Effector memory CD4-positive, alpha-beta T cell (primary cell): ENCODE measurements around the gene RNF217.
"Not testable (repeated sequence)": the region's sequence is repeated elsewhere in the genome, so short reads cannot be mapped to it uniquely, and the experiment has no call there.

Experiments
- DNase-seq, 3 donors: peaks; one replicate each; pipeline ENCODE4 v3.0.0-alpha.2; 2020
- H3K27ac ChIP-seq: 2 replicates; pipeline ENCODE4 v1.7.0; 2013; ENCODE audit warnings: mild to moderate bottlenecking, low read length, moderate library complexity; ENCODE audit not compliant: insufficient read depth, poor library complexity, severe bottlenecking
- H3K27me3 ChIP-seq: replicated peaks from 2 replicates; pipeline ENCODE4 v1.7.0; 2013; ENCODE audit warnings: mild to moderate bottlenecking, low read length; ENCODE audit not compliant: insufficient read depth, control insufficient read depth, poor library complexity, severe bottlenecking
- H3K36me3 ChIP-seq: 2 replicates; pipeline ENCODE4 v1.7.0; 2013; ENCODE audit warnings: mild to moderate bottlenecking, low read length, moderate library complexity; ENCODE audit not compliant: control insufficient read depth, insufficient read depth
- H3K4me1 ChIP-seq: 2 replicates; pipeline ENCODE4 v1.7.0; 2013; ENCODE audit warnings: low read length, mild to moderate bottlenecking; ENCODE audit not compliant: control insufficient read depth, insufficient read depth, poor library complexity, severe bottlenecking
- H3K4me3 ChIP-seq: 2 replicates; pipeline ENCODE4 v1.7.0; 2013; ENCODE audit warnings: low read length, low read depth, mild to moderate bottlenecking; ENCODE audit not compliant: insufficient read depth, poor library complexity, severe bottlenecking
- H3K9me3 ChIP-seq: 2 replicates; pipeline ENCODE4 v1.7.0; 2013; ENCODE audit warnings: mild to moderate bottlenecking, low read length, moderate library complexity; ENCODE audit not compliant: control insufficient read depth

The RNF217 gene

GRCh38 chr6:125116170-125116569 lies 153.9 kb downstream of the RNF217 start:
- Histone ChIP-seq H3K27me3 (no peaks in the 10 kb centered on the region), H3K9me3 (peaks cover under 1% of the 10 kb centered on the region), H3K4me3 (no peak overlapping the region), H3K36me3 (no peaks in the 10 kb centered on the region), H3K27ac (no peak overlapping the region), H3K4me1 (no peaks in the 10 kb centered on the region)
- DNase-seq: no peak

GRCh38 chr6:125116710-125117109 lies 154.5 kb downstream of the RNF217 start:
- H3K36me3 ChIP-seq: no peaks in the 10 kb centered on the region
- H3K4me3 ChIP-seq: no peak overlapping the region
- H3K4me1 ChIP-seq: no peaks in the 10 kb centered on the region
- DNase-seq: no peak
- no peaks in the 10 kb centered on the region for H3K27me3 ChIP-seq
- no peak overlapping the region for H3K27ac ChIP-seq
- no peaks in the 10 kb centered on the region for H3K9me3 ChIP-seq

- no peak for DNase-seq
- no peaks in the 10 kb centered on the region for H3K27me3 ChIP-seq
- no peaks in the 10 kb centered on the region for H3K36me3 ChIP-seq
- H3K27ac ChIP-seq: no peak overlapping the region
- no peaks in the 10 kb centered on the region for H3K9me3 ChIP-seq
- H3K4me1 ChIP-seq: no peaks in the 10 kb centered on the region
- H3K4me3 ChIP-seq: no peak overlapping the region
These were observed 155.6 kb downstream of the RNF217 start for GRCh38 chr6:125117818-125118217.

- no peaks in the 10 kb centered on the region for H3K27me3 ChIP-seq
- H3K4me3 ChIP-seq: no peak overlapping the region
- H3K27ac ChIP-seq: no peak overlapping the region
- H3K4me1 ChIP-seq: no peaks in the 10 kb centered on the region
- no peaks in the 10 kb centered on the region for H3K36me3 ChIP-seq
- no peaks in the 10 kb centered on the region for H3K9me3 ChIP-seq
- no peak for DNase-seq
These were observed 157.9 kb downstream of the RNF217 start for GRCh38 chr6:125120054-125120590.

- H3K4me3 ChIP-seq: no peak overlapping the region
- H3K4me1 ChIP-seq: no peaks in the 10 kb centered on the region
- H3K36me3 ChIP-seq: no peaks in the 10 kb centered on the region
- H3K27ac ChIP-seq: no peak overlapping the region
- H3K9me3 ChIP-seq: no peaks in the 10 kb centered on the region
- no peak for DNase-seq
- no peaks in the 10 kb centered on the region for H3K27me3 ChIP-seq
These were observed 159.7 kb downstream of the RNF217 start for GRCh38 chr6:125121894-125122293.

- Histone ChIP-seq H3K4me1 (no peaks in the 10 kb centered on the region), H3K27me3 (no peaks in the 10 kb centered on the region), H3K27ac (no peak overlapping the region), H3K9me3 (no peaks in the 10 kb centered on the region), H3K36me3 (no peaks in the 10 kb centered on the region), H3K4me3 (no peak overlapping the region)
- DNase-seq: no peak
These were observed 160.8 kb downstream of the RNF217 start for GRCh38 chr6:125123051-125123450.

- no peaks in the 10 kb centered on the region for H3K4me1 ChIP-seq
- DNase-seq: no peak
- H3K27ac ChIP-seq: no peak overlapping the region
- no peaks in the 10 kb centered on the region for H3K36me3 ChIP-seq
- H3K4me3 ChIP-seq: no peak overlapping the region
- no peaks in the 10 kb centered on the region for H3K9me3 ChIP-seq
- H3K27me3 ChIP-seq: no peaks in the 10 kb centered on the region
These were observed 161.3 kb downstream of the RNF217 start for GRCh38 chr6:125123468-125124048.

- Histone ChIP-seq H3K4me3 (no peak overlapping the region), H3K36me3 (no peaks in the 10 kb centered on the region), H3K27me3 (no peaks in the 10 kb centered on the region), H3K4me1 (no peaks in the 10 kb centered on the region), H3K27ac (no peak overlapping the region), H3K9me3 (no peaks in the 10 kb centered on the region)
- no peak for DNase-seq
These were observed 161.9 kb downstream of the RNF217 start for GRCh38 chr6:125124049-125124669.

GRCh38 chr6:125125856-125126255 lies 163.6 kb downstream of the RNF217 start:
- H3K9me3 ChIP-seq, H3K4me3 ChIP-seq, H3K36me3 ChIP-seq, H3K4me1 ChIP-seq, H3K27me3 ChIP-seq, H3K27ac ChIP-seq, DNase-seq: not testable (repeated sequence)

GRCh38 chr6:125129354-125129753 lies 167.1 kb downstream of the RNF217 start:
- no peaks in the 10 kb centered on the region for H3K4me1 ChIP-seq
- H3K27me3 ChIP-seq: no peaks in the 10 kb centered on the region
- H3K27ac ChIP-seq: no peak overlapping the region
- H3K36me3 ChIP-seq: no peaks in the 10 kb centered on the region
- no peak overlapping the region for H3K4me3 ChIP-seq
- DNase-seq: no peak
- H3K9me3 ChIP-seq: no peaks in the 10 kb centered on the region
